NCI-H526 treated with DMSO at 0.1 percent for 48 hours (cell line): ENCODE measurements around the gene PCK2.

Experiments used
- DNase-seq: peaks from one replicate; lab custom pipeline; 2025; lab: John Stamatoyannopoulos, UW

Gene PCK2

GRCh38 chr14:24060984-24061913 is 32.9 kb upstream of the PCK2 start:
- DNase-seq = no peak

- no peak for DNase-seq
Observed at GRCh38 chr14:24062216-24062980, 31.7 kb upstream of the PCK2 start.

GRCh38 chr14:24063263-24063836 is 30.8 kb upstream of the PCK2 start:
- no peak for DNase-seq

GRCh38 chr14:24064091-24064795 is 29.9 kb upstream of the PCK2 start:
- no peak for DNase-seq

GRCh38 chr14:24064856-24065255 is 29.3 kb upstream of the PCK2 start:
- DNase-seq = no peak

- no peak for DNase-seq
Observed at GRCh38 chr14:24065408-24065807, 28.7 kb upstream of the PCK2 start.

- no peak for DNase-seq
Observed at GRCh38 chr14:24066496-24067132, 27.5 kb upstream of the PCK2 start.

GRCh38 chr14:24067133-24068082 is 26.7 kb upstream of the PCK2 start:
- no peak for DNase-seq

GRCh38 chr14:24068711-24069410 is 25.2 kb upstream of the PCK2 start:
- DNase-seq = no peak

- no peak for DNase-seq
Observed at GRCh38 chr14:24069411-24069735, 24.7 kb upstream of the PCK2 start.

GRCh38 chr14:24070285-24071143 is 23.6 kb upstream of the PCK2 start:
- peak; percentile 49 for DNase-seq

- no peak for DNase-seq
Observed at GRCh38 chr14:24071144-24071697, 22.9 kb upstream of the PCK2 start, which contains the start of gene CPNE6. Gene CPNE6 (plus strand): TSS chr14:24071562. CDS start chr14:24072937, 1,375 bp downstream.

GRCh38 chr14:24071836-24072430 is 22.2 kb upstream of the PCK2 start:
- DNase-seq = no peak

- no peak for DNase-seq
Observed at GRCh38 chr14:24072436-24072835, 21.7 kb upstream of the PCK2 start.

GRCh38 chr14:24072881-24073877 is 20.9 kb upstream of the PCK2 start:
- no peak for DNase-seq

GRCh38 chr14:24074625-24075484 is 19.3 kb upstream of the PCK2 start:
- no peak for DNase-seq
